GM10266 (cell line): ENCODE measurements around the gene UCN3.

Experiments
- DNase-seq: peaks from one replicate; pipeline ENCODE4 v3.0.0; 2012; ENCODE audit errors: extremely low spot score
- TF ChIP-seq, protein P1 (sequence below): IDR thresholded peaks from 2 replicates; pipeline ENCODE4 v1.5.1; 2012; ENCODE audit warnings: mild to moderate bottlenecking, low read depth; ENCODE audit not compliant: control insufficient read depth, insufficient read depth; ENCODE audit errors: missing control alignments

UCN3 gene, protein sequence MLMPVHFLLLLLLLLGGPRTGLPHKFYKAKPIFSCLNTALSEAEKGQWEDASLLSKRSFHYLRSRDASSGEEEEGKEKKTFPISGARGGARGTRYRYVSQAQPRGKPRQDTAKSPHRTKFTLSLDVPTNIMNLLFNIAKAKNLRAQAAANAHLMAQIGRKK

DNA sequence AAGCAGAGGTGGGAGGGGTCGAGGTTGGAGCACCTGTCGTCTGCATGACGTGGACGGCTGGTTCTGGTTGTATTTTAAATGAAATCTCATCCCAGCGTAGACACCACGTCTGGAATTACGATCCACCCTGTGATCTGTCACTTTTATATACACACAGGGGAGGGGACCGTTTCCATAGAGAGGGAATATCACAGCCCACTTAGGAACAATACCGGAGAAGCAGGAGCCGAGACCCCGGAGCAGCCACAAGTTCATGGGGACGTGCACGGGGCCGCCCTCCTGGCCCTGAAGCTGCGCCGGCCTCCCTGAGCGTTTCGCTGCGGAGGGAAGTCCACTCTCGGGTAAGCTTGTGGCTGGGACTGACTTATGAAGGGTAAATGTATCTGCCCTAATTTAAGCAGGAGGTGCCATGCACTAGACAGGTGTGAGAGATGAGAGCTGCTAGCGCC is at the start of gene UCN3:
TSS of gene UCN3 (plus strand) at position 77 of the 449 bp plus-strand sequence. CDS start 8,755 bp downstream, outside the sequence.
- no peak for DNase-seq

DNA sequence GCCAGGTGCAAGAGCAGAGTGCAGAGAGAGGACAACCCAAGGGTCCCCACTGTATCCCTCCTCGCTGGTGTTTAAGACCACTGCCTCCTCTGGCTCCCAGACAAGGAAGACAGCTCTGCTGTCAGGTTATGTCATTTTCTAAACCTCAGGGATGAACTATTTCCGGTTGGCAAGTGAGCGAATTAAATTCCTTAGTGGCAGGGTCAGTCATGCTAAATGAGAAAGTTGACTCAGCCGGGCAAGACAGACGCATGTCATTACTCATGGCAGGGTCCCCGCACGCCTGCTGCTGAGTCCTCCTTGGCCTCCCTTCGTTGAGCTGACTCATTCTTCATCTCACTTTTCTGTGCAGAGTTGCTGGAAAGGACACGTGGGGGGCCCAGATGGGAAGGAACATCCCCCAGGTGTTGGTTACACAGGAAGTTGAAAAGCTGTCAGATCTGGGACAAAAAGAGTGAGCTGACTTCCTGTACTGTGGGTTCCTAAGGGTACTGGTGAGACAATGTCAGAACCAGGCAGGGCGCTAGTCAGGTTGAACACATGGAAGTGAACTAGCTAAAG is 47.1 kb upstream of the UCN3 start:
- no peak for DNase-seq
- TF ChIP-seq, protein P1, sequence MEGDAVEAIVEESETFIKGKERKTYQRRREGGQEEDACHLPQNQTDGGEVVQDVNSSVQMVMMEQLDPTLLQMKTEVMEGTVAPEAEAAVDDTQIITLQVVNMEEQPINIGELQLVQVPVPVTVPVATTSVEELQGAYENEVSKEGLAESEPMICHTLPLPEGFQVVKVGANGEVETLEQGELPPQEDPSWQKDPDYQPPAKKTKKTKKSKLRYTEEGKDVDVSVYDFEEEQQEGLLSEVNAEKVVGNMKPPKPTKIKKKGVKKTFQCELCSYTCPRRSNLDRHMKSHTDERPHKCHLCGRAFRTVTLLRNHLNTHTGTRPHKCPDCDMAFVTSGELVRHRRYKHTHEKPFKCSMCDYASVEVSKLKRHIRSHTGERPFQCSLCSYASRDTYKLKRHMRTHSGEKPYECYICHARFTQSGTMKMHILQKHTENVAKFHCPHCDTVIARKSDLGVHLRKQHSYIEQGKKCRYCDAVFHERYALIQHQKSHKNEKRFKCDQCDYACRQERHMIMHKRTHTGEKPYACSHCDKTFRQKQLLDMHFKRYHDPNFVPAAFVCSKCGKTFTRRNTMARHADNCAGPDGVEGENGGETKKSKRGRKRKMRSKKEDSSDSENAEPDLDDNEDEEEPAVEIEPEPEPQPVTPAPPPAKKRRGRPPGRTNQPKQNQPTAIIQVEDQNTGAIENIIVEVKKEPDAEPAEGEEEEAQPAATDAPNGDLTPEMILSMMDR: no peak

More for the DNA sequence above, at the start of gene UCN3:
- TF ChIP-seq, protein P1: no peak

DNA sequence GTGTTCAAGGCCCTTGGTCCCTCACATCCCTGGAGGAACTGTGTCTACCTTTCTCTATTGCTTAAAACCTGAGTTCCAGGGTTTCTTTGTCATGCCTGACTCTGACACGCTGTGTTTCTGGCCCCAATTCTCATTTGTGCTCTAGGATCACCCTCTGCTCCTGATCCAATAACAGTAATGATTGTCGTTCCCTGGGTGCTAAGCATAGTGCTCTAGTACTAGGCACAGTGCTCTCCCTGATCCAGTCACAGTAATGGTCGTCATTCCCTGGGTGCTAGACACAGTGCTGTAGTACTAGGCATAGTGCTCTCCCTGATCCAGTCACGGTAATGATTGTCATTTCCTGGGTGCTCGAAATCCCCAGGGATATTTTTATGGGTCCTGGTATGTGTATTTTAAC is 46.6 kb upstream of the UCN3 start:
- TF ChIP-seq, protein P1: no peak
- no peak for DNase-seq

DNA sequence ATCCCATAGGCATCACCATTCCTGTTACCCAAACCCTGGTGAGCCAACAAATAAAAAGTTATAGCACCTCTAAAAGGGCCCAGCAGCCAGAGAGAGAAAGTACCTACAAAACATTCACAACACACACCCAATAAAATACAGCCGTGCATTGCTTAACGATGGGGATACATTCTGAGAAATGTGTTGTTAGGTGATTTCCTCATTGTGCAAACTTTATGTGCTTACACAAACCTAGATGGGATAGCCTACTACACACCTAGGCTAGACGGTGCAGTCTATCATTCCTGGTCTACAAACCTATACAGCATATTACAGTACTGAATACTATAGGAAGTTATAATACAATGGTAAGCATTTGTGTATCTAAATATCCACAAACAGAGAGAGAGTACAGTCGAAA is 44.9 kb upstream of the UCN3 start:
- no peak for DNase-seq
- TF ChIP-seq, protein P1: no peak

DNA sequence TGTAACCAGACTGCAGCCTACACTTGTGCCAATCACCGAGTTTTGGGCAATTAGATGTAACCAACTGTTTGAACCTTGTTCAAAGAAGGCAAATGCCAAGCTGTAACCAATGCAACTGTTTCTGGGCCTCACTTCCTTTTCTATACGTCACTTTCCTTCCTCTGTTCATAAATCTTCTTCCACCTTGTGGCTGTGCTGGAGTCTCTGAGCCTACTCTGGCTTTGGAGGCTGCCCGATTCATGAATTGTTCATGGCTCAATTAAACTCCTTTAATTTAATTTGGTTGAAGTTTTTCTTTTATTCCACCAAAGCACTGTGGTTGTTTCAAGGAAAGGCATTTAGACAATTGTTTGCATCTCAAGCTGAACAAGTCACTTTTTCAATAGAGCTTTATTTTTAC is 43.5 kb upstream of the UCN3 start:
- DNase-seq: no peak
- TF ChIP-seq, protein P1: no peak

DNA sequence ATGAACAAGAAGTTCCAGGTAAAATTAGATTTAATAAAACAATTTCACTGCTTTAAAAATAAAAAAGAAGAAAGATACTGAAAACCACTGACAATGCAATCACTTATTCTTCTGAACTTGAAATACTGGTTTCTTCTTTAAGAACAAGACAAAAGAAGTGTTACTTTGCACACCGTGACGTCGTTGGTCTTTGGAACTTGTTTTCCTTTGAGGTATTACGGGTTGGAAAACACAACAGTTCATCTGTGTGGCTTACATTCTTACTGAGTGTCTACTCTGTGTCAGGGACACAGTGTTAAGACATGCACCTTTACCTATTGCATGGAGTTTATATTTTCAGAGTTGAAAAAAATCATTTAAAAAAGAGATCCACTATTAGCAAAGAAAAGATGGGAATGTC is 41.3 kb upstream of the UCN3 start:
- TF ChIP-seq, protein P1: no peak
- DNase-seq: no peak

DNA sequence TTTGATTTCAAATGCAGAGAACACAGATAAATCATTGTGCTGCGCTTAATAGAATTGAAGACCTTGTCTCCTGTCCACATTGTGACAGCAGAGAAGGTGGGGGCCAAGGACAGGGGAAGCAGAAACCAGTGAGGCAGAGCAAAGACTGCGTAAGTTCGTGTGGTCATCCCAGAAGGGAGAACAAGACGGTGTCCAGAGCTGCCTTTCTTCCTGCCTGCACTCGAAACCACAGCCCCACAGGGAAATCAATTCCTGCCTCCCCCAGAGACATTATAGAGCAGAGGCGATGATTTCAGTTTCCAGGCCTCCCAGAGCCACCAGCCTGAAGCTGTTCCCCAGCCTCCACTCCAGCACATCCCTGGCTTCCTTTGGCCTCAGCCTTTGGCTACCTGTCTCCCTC is 39.7 kb upstream of the UCN3 start:
- TF ChIP-seq, protein P1: no peak
- DNase-seq: no peak
